BJ (cell line): ENCODE data around the gene HCAR2. TPM values are rescaled to one million over a fixed set of nuclear protein-coding genes. Genes with fewer than 3 reads are reported as not detected.

ENCODE experiments used
- CTCF ChIA-PET: fragments of 350-600 bp; formaldehyde crosslinking; extraction: SDS; loops from one replicate; lab custom pipeline; 2021; ENCODE audit warnings: antibody characterized with exemption, inconsistent platforms; lab: Yijun Ruan, JAX
- POLR2A ChIA-PET: fragments of 300-600 bp; sonication (Branson Sonifier 250); formaldehyde crosslinking; extraction: SDS; loops from one replicate; lab custom pipeline; 2021; ENCODE audit warnings: antibody characterized with exemption; lab: Charles Lee
- DNase-seq: peaks from one replicate; pipeline ENCODE4 v3.0.0-alpha.2; 2011; ENCODE audit warnings: low read depth
- H3K27me3 ChIP-seq: 2 replicates; pipeline ENCODE4 v1.6.0; 2011; ENCODE audit warnings: low read length; ENCODE audit not compliant: control insufficient read depth, insufficient read depth
- H3K36me3 ChIP-seq: 2 replicates; pipeline ENCODE4 v1.5.1; 2011; ENCODE audit warnings: low read length; ENCODE audit not compliant: control insufficient read depth, insufficient read depth
- H3K4me3 ChIP-seq: 2 replicates; pipeline ENCODE4 v1.5.1; 2011; ENCODE audit warnings: low read depth, mild to moderate bottlenecking, control low read depth, low read length
- polyA plus RNA-seq: library from polyadenylated mRNA; depleted of rRNA; stranded (reverse); fragments of >200 nt; gene quantifications from 2 replicates; pipeline ENCODE4 v1.2.3, GENCODE V29; 2011
- TF ChIP-seq, protein P1 (sequence below): IDR thresholded peaks from 2 replicates; pipeline ENCODE4 v1.5.1; 2011; ENCODE audit warnings: low read depth, mild to moderate bottlenecking, control low read depth, inconsistent platforms, low read length, moderate library complexity; ENCODE audit not compliant: insufficient read depth

Gene HCAR2
- polyA plus RNA-seq, 1 experiment: not detected

DNA sequence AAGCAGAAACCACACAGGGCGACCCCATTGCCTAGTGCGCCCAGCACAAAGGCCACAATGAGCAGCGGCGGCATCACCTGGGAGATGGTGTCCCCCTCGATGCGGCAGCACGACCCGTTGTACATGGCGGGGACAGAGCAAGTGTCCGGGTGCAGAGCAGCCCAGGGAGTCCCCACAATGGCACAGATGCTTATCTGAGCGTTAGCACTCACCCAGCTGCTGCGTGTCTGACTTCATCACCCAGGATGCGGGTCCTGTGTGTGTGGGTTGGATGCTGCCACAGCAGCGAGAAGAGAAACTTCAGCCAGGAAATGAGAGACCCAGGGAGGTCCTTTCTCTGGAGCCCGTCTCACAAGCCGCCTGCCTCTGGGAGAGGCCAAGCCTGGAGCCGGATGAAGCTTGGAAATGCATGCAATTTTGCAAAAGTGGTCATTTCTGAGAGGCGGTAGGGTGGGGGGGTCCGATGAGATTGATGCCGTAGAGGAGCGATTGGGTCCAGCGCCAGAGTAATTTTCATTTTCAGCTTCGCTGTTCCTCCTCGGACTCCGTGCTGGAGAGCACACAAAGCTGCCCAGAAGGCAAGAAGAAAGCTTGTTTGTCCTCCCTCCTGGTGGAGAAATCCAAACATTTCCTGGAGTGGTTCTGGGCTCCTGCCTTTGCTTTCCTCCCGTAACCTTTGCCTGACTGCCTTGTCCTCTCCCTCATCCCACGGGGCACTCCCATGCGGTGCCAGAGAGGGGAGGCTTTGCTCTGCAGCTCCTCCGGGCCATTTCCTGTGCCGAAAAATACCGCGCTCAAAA is 27.3 kb upstream of the HCAR2 start, which contains the start of gene HCAR1:
Gene HCAR1 (minus strand): TSS at position 630 of the 800 bp plus-strand sequence. CDS start 505 bp downstream, at position 125.
- POLR2A ChIA-PET: no interaction called here
- no peak for DNase-seq
- Histone ChIP-seq H3K36me3 (no peaks in the 10 kb centered on the region), H3K4me3 (no peak within 1 kb of the TSS), H3K27me3 (peaks cover 3% of the 10 kb centered on the region; the same call in 1 of the 2 replicates)
- TF ChIP-seq, protein P1, sequence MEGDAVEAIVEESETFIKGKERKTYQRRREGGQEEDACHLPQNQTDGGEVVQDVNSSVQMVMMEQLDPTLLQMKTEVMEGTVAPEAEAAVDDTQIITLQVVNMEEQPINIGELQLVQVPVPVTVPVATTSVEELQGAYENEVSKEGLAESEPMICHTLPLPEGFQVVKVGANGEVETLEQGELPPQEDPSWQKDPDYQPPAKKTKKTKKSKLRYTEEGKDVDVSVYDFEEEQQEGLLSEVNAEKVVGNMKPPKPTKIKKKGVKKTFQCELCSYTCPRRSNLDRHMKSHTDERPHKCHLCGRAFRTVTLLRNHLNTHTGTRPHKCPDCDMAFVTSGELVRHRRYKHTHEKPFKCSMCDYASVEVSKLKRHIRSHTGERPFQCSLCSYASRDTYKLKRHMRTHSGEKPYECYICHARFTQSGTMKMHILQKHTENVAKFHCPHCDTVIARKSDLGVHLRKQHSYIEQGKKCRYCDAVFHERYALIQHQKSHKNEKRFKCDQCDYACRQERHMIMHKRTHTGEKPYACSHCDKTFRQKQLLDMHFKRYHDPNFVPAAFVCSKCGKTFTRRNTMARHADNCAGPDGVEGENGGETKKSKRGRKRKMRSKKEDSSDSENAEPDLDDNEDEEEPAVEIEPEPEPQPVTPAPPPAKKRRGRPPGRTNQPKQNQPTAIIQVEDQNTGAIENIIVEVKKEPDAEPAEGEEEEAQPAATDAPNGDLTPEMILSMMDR: no peak
- CTCF ChIA-PET: interaction anchor here (1.2 kb wide), 1 partner anchor 93 kb away, joined by 3 read pairs; no protein-coding TSS in a partner anchor

GRCh38 chr12:122729583-122730214 is 26.5 kb upstream of the HCAR2 start:
- POLR2A ChIA-PET: no interaction called here
- Histone ChIP-seq H3K4me3 (no peak overlapping the region), H3K27me3 (peaks cover 3% of the 10 kb centered on the region; the same call in 1 of the 2 replicates), H3K36me3 (no peaks in the 10 kb centered on the region)
- no peak for DNase-seq
- CTCF ChIA-PET: no interaction called here
- TF ChIP-seq, protein P1: no peak

DNA sequence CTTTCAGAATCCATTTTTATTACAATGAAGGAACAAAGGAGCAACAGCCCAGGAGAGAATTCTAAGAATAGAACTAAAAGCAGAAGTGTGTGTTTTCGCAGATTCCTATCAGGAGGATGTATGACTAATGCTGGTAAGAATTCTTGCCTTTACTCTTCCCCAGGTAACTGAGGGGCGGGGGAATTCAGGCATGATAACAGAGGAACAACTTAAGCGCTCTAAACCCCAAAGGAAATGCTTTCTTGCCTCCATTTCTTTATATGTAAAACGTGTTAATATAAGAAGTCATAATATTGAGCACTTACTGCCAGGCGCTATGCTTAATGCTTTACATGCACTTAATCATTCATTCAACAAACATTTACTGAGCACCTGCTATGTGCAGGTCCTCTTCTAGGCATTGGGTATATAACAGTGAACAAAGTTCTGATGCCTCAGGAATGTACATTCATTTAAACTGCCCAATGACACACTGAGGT is 23.0 kb upstream of the HCAR2 start:
- no peak overlapping the region for H3K4me3 ChIP-seq
- no peak for DNase-seq
- ChIA-PET POLR2A (no interaction called here), CTCF (interaction anchor here (0.6 to 1.0 kb wide), 2 partner anchors 10 to 159 kb away, joined by 3 read pairs; no protein-coding TSS in a partner anchor)
- no peaks in the 10 kb centered on the region for H3K27me3 ChIP-seq
- H3K36me3 ChIP-seq: no peaks in the 10 kb centered on the region
- TF ChIP-seq, protein P1: no peak

DNA sequence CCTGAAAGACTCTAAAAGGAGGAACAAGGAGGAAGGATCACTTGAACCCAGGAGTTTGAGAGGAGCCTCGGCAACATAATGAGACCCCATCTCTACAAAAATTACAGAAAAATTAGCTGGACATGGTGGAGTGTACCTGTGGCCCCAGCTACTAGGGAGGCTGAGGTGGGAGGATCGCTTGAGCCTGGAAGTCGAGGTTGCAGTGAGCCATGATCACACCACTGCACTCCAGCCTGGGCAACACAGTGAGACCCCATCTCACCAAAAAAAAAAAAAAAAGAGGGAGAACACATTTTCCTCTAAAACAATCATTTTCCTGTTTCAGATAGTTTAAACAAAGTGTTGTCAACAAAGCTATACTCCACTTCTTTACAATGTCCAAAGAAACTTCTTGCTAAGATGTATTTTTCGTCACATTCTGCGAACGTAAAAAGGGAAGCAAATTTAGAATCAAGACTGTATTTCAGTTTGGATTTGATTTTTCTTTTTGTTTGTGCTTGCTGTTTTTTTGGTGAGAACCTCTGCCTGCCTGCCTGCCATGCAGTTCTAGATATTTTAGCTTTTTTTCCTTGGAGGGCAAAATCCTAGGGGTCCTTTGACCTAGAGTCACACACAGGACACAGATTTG is 22.4 kb upstream of the HCAR2 start:
- H3K36me3 ChIP-seq: no peaks in the 10 kb centered on the region
- no peak for DNase-seq
- H3K4me3 ChIP-seq: no peak overlapping the region
- POLR2A ChIA-PET: no interaction called here
- TF ChIP-seq, protein P1: no peak
- no peaks in the 10 kb centered on the region for H3K27me3 ChIP-seq
- CTCF ChIA-PET: interaction anchor here (0.6 to 1.6 kb wide), 3 partner anchors 10 to 159 kb away, joined by 3 read pairs; no protein-coding TSS in a partner anchor
